Mesendoderm (in vitro differentiated cells): Measurements from ENCODE around the gene PDE4D.
"Not testable (repeated sequence)": the region's sequence is repeated elsewhere in the genome, so short reads cannot be mapped to it uniquely, and the experiment has no call there.

Experiments
- DNase-seq: peaks from one replicate; pipeline ENCODE4 v3.0.0; 2013
- H2AK5ac ChIP-seq: 2 replicates; pipeline ENCODE4 v1.6.1; 2013; ENCODE audit warnings: low read length, inconsistent platforms
- H2BK120ac ChIP-seq: 2 replicates; pipeline ENCODE4 v1.6.1; 2013; ENCODE audit warnings: low read depth, mild to moderate bottlenecking, low read length, moderate library complexity, mixed read lengths
- H2BK15ac ChIP-seq: replicated peaks from 2 replicates; pipeline ENCODE4 v1.6.1; 2013; ENCODE audit warnings: low read depth, mild to moderate bottlenecking, moderate library complexity
- H2BK5ac ChIP-seq: 2 replicates; pipeline ENCODE4 v1.6.1; 2013; ENCODE audit warnings: low read length, inconsistent platforms
- H3K18ac ChIP-seq: 2 replicates; pipeline ENCODE4 v1.6.1; 2013; ENCODE audit warnings: mild to moderate bottlenecking, low read length, mixed read lengths
- H3K23ac ChIP-seq: one replicate; pipeline ENCODE4 v1.6.1; 2013; ENCODE audit warnings: low read length
- H3K27ac ChIP-seq: 2 replicates; pipeline ENCODE4 v1.5.1; 2013; ENCODE audit warnings: low read depth, mild to moderate bottlenecking, inconsistent platforms, low read length, moderate library complexity
- H3K27me3 ChIP-seq: 2 replicates; pipeline ENCODE4 v1.6.1; 2013; ENCODE audit warnings: low read length, control low read depth, mild to moderate bottlenecking, inconsistent platforms; ENCODE audit not compliant: insufficient read depth, poor library complexity
- H3K36me3 ChIP-seq: 2 replicates; pipeline ENCODE4 v1.6.1; 2013; ENCODE audit warnings: low read length, inconsistent platforms; ENCODE audit not compliant: control insufficient read depth, insufficient read depth
- H3K4ac ChIP-seq: one replicate; pipeline ENCODE4 v1.6.1; 2013; ENCODE audit warnings: low read depth, mild to moderate bottlenecking, low read length, moderate library complexity
- H3K4me1 ChIP-seq: 2 replicates; pipeline ENCODE4 v1.6.1; 2013; ENCODE audit warnings: low read depth, low read length, inconsistent platforms; ENCODE audit not compliant: control insufficient read depth
- H3K4me2 ChIP-seq: 2 replicates; pipeline ENCODE4 v1.6.1; 2013; ENCODE audit warnings: low read length
- H3K4me3 ChIP-seq: 2 replicates; pipeline ENCODE4 v1.5.1; 2013; ENCODE audit warnings: mild to moderate bottlenecking, low read length
- H3K56ac ChIP-seq: one replicate; pipeline ENCODE4 v1.6.1; 2013; ENCODE audit warnings: low read length
- H3K79me1 ChIP-seq: 2 replicates; pipeline ENCODE4 v1.6.1; 2013; ENCODE audit warnings: low read length, inconsistent platforms
- H3K79me2 ChIP-seq: 2 replicates; pipeline ENCODE4 v1.6.1; 2013; ENCODE audit warnings: mild to moderate bottlenecking, low read length; ENCODE audit not compliant: control insufficient read depth, insufficient read depth
- H3K9ac ChIP-seq: 2 replicates; pipeline ENCODE4 v1.6.1; 2013; ENCODE audit warnings: low read length, inconsistent platforms
- H4K5ac ChIP-seq: one replicate; pipeline ENCODE4 v1.6.1; 2013; ENCODE audit warnings: low read length
- H4K8ac ChIP-seq: one replicate; pipeline ENCODE4 v1.6.1; 2013; ENCODE audit warnings: low read depth, mild to moderate bottlenecking, control low read depth, low read length, moderate library complexity
- WGBS: extraction: QIAGEN DNeasy Blood & Tissue Kit; methylation state at CpG from one replicate; pipeline ENCODE4 v1.1.7; 2013; ENCODE audit warnings: low lambda C conversion rate, missing lambda C conversion rate; ENCODE audit not compliant: insufficient coverage; ENCODE audit errors: extremely low coverage; 5-methylcytosine and 5-hydroxymethylcytosine counted together

PDE4D gene

DNA sequence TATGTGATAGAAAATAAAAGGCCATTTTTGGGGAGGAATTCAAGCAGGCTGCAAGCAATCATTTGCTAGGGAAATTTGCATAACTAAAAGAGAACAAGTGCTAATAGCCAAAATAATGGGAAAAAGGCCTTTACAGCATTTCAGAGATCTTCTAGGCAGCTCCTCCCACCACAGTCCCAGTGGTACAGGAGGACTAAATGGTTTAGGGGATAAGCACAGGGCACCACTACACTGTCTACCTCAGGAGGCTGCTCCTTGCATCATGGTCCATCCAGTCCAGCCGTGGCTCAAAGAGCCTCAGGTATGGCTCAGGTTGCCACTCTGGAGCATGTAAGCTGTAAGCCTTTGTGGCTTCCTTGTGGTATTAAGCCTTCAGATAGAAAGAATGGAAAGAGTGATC lies 485.6 kb downstream of the PDE4D start:
- Histone ChIP-seq H3K79me1 (no peaks in the 10 kb centered on the region), H3K36me3 (no peaks in the 10 kb centered on the region), H3K4me1 (no peaks in the 10 kb centered on the region), H3K4me2 (no peak overlapping the region), H3K27me3 (no peaks in the 10 kb centered on the region), H2BK5ac (no peak overlapping the region), H3K56ac (no peak overlapping the region), H2AK5ac (no peak overlapping the region), H2BK120ac (no peak overlapping the region), H3K9ac (no peak overlapping the region), H3K23ac (no peak overlapping the region), H3K4ac (no peak overlapping the region), H4K5ac (no peak overlapping the region), H3K18ac (no peak overlapping the region), H2BK15ac (no peak overlapping the region), H4K8ac (no peak overlapping the region), H3K27ac (no peak overlapping the region), H3K79me2 (no peaks in the 10 kb centered on the region), H3K4me3 (no peak overlapping the region)
- whole genome bisulfite sequencing, result no CpG with 5 or more reads among the region's 1 CpG
- no peak for DNase-seq

DNA sequence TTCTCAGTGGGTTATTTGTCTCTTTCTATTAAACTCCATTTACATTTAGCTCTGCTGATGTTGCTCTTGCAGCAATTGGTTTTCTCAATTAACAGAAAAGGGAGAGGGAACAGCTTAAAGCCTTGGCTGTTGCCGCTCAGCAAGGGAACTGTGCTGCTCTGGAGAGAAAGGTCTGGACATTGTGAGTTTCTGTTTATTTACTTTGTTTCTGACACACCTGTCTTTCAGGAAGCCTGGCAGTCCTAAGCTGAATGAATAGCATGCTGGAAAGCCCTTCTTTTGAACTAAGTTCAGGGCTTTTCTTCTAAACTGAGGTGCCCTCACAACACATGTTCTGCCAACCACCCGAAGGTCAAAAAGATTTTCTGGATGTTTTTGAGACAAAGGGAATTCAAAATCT lies 491.9 kb downstream of the PDE4D start:
- no peaks in the 10 kb centered on the region for H3K27me3 ChIP-seq
- no peak overlapping the region for H3K23ac ChIP-seq
- no peak overlapping the region for H4K5ac ChIP-seq
- no peak overlapping the region for H3K56ac ChIP-seq
- no peak overlapping the region for H3K4me2 ChIP-seq
- no peak overlapping the region for H3K4ac ChIP-seq
- no peak overlapping the region for H3K18ac ChIP-seq
- no peaks in the 10 kb centered on the region for H3K79me1 ChIP-seq
- H2BK5ac ChIP-seq, result no peak overlapping the region
- no peak for DNase-seq
- no CpG with 5 or more reads among the region's 2 CpGs for WGBS
- H3K36me3 ChIP-seq, result no peaks in the 10 kb centered on the region
- no peak overlapping the region for H2BK120ac ChIP-seq
- H3K9ac ChIP-seq, result no peak overlapping the region
- no peak overlapping the region for H2BK15ac ChIP-seq
- H3K79me2 ChIP-seq, result no peaks in the 10 kb centered on the region
- no peaks in the 10 kb centered on the region for H3K4me1 ChIP-seq
- no peak overlapping the region for H4K8ac ChIP-seq
- H3K27ac ChIP-seq, result no peak overlapping the region
- H3K4me3 ChIP-seq, result no peak overlapping the region
- H2AK5ac ChIP-seq, result no peak overlapping the region

GRCh38 chr5:59394956-59395355 lies 498.6 kb downstream of the PDE4D start:
- not testable (repeated sequence) for H3K36me3 ChIP-seq, DNase-seq, H3K56ac ChIP-seq, H3K4me2 ChIP-seq, H3K79me1 ChIP-seq, H3K4me3 ChIP-seq, H2BK5ac ChIP-seq, H3K23ac ChIP-seq, H3K27ac ChIP-seq, H2AK5ac ChIP-seq, H3K79me2 ChIP-seq, H3K4ac ChIP-seq, H3K27me3 ChIP-seq, H3K18ac ChIP-seq, H4K8ac ChIP-seq, H3K9ac ChIP-seq, H2BK120ac ChIP-seq, H3K4me1 ChIP-seq, H4K5ac ChIP-seq, H2BK15ac ChIP-seq
- no CpG with 5 or more reads among the region's 15 CpGs for WGBS

DNA sequence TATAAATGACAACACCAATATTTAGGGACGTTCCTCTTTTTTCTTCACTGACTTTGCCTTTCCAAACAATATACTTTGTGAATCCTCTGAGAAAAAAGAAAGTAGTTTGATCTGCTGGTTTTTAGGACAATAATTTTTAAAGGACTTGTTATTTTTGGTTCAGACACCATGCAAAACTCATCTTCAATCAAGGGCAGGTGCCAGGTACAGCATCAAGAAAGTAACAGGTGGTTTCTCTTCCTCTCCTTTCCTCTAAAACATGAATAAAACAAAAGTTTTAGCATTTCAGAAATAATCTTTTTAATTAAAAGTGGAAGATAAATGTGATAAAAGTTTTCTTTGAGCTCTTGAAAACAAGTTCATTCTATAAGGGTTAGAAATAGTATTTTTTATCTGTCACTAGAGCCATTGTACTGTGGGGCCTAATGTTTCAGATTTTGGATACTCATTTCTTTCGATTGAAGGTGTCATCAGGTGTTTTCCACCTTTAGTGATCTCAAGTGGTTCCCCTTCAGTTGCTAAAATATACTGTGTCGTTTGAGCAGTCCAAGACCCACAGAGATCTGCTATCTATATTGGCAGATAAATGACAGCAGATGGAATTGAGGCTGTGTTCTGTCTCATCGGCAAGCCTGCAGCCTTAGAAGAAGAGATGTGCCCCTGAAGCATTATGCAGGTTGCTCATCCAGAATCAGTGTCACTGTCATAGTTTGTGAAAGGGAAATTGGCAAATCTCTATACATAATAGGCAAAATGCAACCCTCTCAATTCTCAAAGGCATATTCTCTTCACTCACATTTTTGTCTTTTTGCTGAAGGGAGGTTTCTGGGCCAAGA lies 499.7 kb downstream of the PDE4D start:
- Histone ChIP-seq H2BK120ac (no peak overlapping the region), H3K4ac (no peak overlapping the region), H3K9ac (no peak overlapping the region), H4K8ac (no peak overlapping the region), H3K79me2 (no peaks in the 10 kb centered on the region), H2BK15ac (no peak overlapping the region), H3K27me3 (no peaks in the 10 kb centered on the region), H3K27ac (no peak overlapping the region), H3K23ac (no peak overlapping the region), H3K4me1 (no peaks in the 10 kb centered on the region), H3K4me3 (no peak overlapping the region), H3K56ac (no peak overlapping the region), H3K79me1 (no peaks in the 10 kb centered on the region), H3K4me2 (no peak overlapping the region), H4K5ac (no peak overlapping the region), H2BK5ac (no peak overlapping the region), H2AK5ac (no peak overlapping the region), H3K18ac (no peak overlapping the region), H3K36me3 (no peaks in the 10 kb centered on the region)
- WGBS, result no CpG with 5 or more reads among the region's 4 CpGs
- DNase-seq, result no peak

DNA sequence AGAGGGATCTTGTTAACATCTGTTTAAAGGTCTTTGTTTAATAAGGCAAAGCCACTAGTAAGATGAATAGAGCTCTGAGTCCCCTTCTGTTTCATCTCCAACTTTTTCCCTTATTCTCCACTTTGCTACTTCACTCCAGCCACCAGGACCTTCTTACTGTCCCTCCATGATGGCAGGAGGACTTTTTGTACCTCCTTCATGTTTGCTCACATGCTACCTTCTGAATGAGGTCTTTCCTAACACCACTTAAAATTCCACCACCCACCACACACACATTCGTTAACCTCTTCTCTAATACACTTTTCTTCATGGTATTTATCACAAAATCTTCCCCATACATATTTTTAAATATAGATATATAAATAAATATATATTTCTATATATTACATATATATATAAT lies 501.9 kb downstream of the PDE4D start:
- Histone ChIP-seq H3K4me2 (no peak overlapping the region), H2BK5ac (no peak overlapping the region), H4K5ac (no peak overlapping the region), H3K18ac (no peak overlapping the region), H3K4me3 (no peak overlapping the region), H3K4me1 (no peaks in the 10 kb centered on the region), H3K56ac (no peak overlapping the region), H3K36me3 (no peaks in the 10 kb centered on the region), H3K23ac (no peak overlapping the region), H3K79me2 (no peaks in the 10 kb centered on the region), H2AK5ac (no peak overlapping the region), H2BK120ac (peak overlapping the region; percentile 61), H3K9ac (no peak overlapping the region), H3K27me3 (no peaks in the 10 kb centered on the region), H4K8ac (no peak overlapping the region), H2BK15ac (peak overlapping the region; percentile 78), H3K79me1 (no peaks in the 10 kb centered on the region), H3K27ac (no peak overlapping the region), H3K4ac (no peak overlapping the region)
- 100% methylated on average over 1 of the region's 1 CpG for WGBS
- no peak for DNase-seq

GRCh38 chr5:59390989-59391388 lies 502.5 kb downstream of the PDE4D start:
- no peak overlapping the region for H3K4ac ChIP-seq
- H3K36me3 ChIP-seq, result no peaks in the 10 kb centered on the region
- no peak overlapping the region for H3K4me3 ChIP-seq
- H3K9ac ChIP-seq, result no peak overlapping the region
- H3K79me2 ChIP-seq, result no peaks in the 10 kb centered on the region
- H2BK5ac ChIP-seq, result no peak overlapping the region
- peak overlapping the region; percentile 74 for H2BK15ac ChIP-seq
- no peak overlapping the region for H3K56ac ChIP-seq
- H2BK120ac ChIP-seq, result peak overlapping the region; percentile 92
- H3K4me1 ChIP-seq, result no peaks in the 10 kb centered on the region
- H2AK5ac ChIP-seq, result no peak overlapping the region
- H3K23ac ChIP-seq, result no peak overlapping the region
- H3K4me2 ChIP-seq, result no peak overlapping the region
- no peak overlapping the region for H4K5ac ChIP-seq
- no peak overlapping the region for H4K8ac ChIP-seq
- DNase-seq, result no peak
- no peaks in the 10 kb centered on the region for H3K79me1 ChIP-seq
- no peaks in the 10 kb centered on the region for H3K27me3 ChIP-seq
- no peak overlapping the region for H3K27ac ChIP-seq
- no peak overlapping the region for H3K18ac ChIP-seq
